Effector memory CD8-positive, alpha-beta T cell (primary cell): ENCODE measurements around the gene CDH8.

Experiments
- ATAC-seq: fragments of 150-1000 bp; cut with Tn5 transposase; replicated peaks from 2 replicates; pipeline ENCODE4 v1.10.0; 2021; ENCODE audit warnings: mild to moderate bottlenecking, moderate library complexity
- DNase-seq, 3 experiments: peaks; one replicate each; pipeline ENCODE4 v3.0.0; 2021
- H3K27ac Mint-ChIP-seq, 2 donors: one replicate each; pipeline ENCODE4 v1.8.0; 2022; ENCODE audit warnings: mild to moderate bottlenecking in 2 of 2, mixed read lengths in 2 of 2, moderate library complexity in 2 of 2
- H3K27me3 Mint-ChIP-seq, 2 donors: one replicate each; pipeline ENCODE4 v1.8.0; 2022; ENCODE audit warnings: mixed read lengths in 2 of 2
- H3K36me3 Mint-ChIP-seq: one replicate; pipeline ENCODE4 v1.8.0; 2022; ENCODE audit warnings: mild to moderate bottlenecking, moderate library complexity, mixed read lengths; ENCODE audit not compliant: insufficient read depth
- H3K4me1 Mint-ChIP-seq, 2 donors: one replicate each; pipeline ENCODE4 v1.8.0; 2022; ENCODE audit warnings: low read depth in 2 of 2, mixed read lengths in 2 of 2
- H3K4me3 Mint-ChIP-seq, 2 donors: one replicate each; pipeline ENCODE4 v1.8.0; 2022; ENCODE audit warnings: mild to moderate bottlenecking in 2 of 2, mixed read lengths in 2 of 2, moderate library complexity in 2 of 2
- H3K9me3 Mint-ChIP-seq, 2 donors: one replicate each; pipeline ENCODE4 v1.8.0; 2022; ENCODE audit warnings: mixed read lengths in 2 of 2

Gene CDH8

GRCh38 chr16:61653544-61653943, 382.7 kb downstream of the CDH8 start:
- DNase-seq (no peak), ATAC-seq (no peak)
- Mint-ChIP-seq H3K27me3 (no peaks in the 10 kb centered on the region), H3K4me1 (no peaks in the 10 kb centered on the region), H3K36me3 (no peaks in the 10 kb centered on the region), H3K9me3 (peaks cover 0 to 6% of the 10 kb centered on the region in 2 donors), H3K27ac (no peak overlapping the region), H3K4me3 (no peak overlapping the region)

- H3K27me3 Mint-ChIP-seq = no peaks in the 10 kb centered on the region
- H3K27ac Mint-ChIP-seq = no peak overlapping the region
- H3K4me1 Mint-ChIP-seq = no peaks in the 10 kb centered on the region
- ATAC-seq (no peak), DNase-seq (no peak)
- H3K9me3 Mint-ChIP-seq = peaks cover 4 to 12% of the 10 kb centered on the region in 2 donors
- H3K36me3 Mint-ChIP-seq = no peaks in the 10 kb centered on the region
- no peak overlapping the region for H3K4me3 Mint-ChIP-seq
Observed at GRCh38 chr16:61645561-61645960, 390.7 kb downstream of the CDH8 start.

- Mint-ChIP-seq H3K27me3 (no peaks in the 10 kb centered on the region), H3K4me1 (no peaks in the 10 kb centered on the region), H3K4me3 (no peak overlapping the region), H3K27ac (no peak overlapping the region), H3K9me3 (peaks cover 4 to 12% of the 10 kb centered on the region in 2 donors), H3K36me3 (no peaks in the 10 kb centered on the region)
- no peak for DNase-seq
- ATAC-seq = no peak
Observed at GRCh38 chr16:61644736-61645135, 391.5 kb downstream of the CDH8 start.

GRCh38 chr16:61617219-61617783, 418.9 kb downstream of the CDH8 start:
- no peak overlapping the region for H3K4me3 Mint-ChIP-seq
- peaks cover 2% of the 10 kb centered on the region for H3K36me3 Mint-ChIP-seq
- ATAC-seq (no peak), DNase-seq (no peak)
- no peaks in the 10 kb centered on the region for H3K27me3 Mint-ChIP-seq
- H3K4me1 Mint-ChIP-seq = no peaks in the 10 kb centered on the region
- H3K27ac Mint-ChIP-seq = no peak overlapping the region
- H3K9me3 Mint-ChIP-seq = peaks cover 7 to 14% of the 10 kb centered on the region in 2 donors

- peaks cover 11 to 18% of the 10 kb centered on the region in 2 donors for H3K9me3 Mint-ChIP-seq
- H3K36me3 Mint-ChIP-seq = peaks cover 2% of the 10 kb centered on the region
Observed at GRCh38 chr16:61616088-61616487, 420.1 kb downstream of the CDH8 start.

GRCh38 chr16:61611847-61612491, 424.3 kb downstream of the CDH8 start:
- Mint-ChIP-seq H3K9me3 (peaks cover 7 to 21% of the 10 kb centered on the region in 2 donors), H3K27ac (no peak overlapping the region), H3K27me3 (no peaks in the 10 kb centered on the region), H3K4me3 (no peak overlapping the region), H3K36me3 (peaks cover 2% of the 10 kb centered on the region), H3K4me1 (no peaks in the 10 kb centered on the region)
- DNase-seq (no peak), ATAC-seq (no peak)

More at GRCh38 chr16:61616088-61616487, 420.1 kb downstream of the CDH8 start:
- H3K27me3 Mint-ChIP-seq = no peaks in the 10 kb centered on the region
- no peak overlapping the region for H3K27ac Mint-ChIP-seq
- H3K4me3 Mint-ChIP-seq = no peak overlapping the region
- ATAC-seq = no peak
- no peak for DNase-seq
- H3K4me1 Mint-ChIP-seq = no peaks in the 10 kb centered on the region

- Mint-ChIP-seq H3K36me3 (no peaks in the 10 kb centered on the region), H3K27ac (no peak overlapping the region), H3K27me3 (no peaks in the 10 kb centered on the region), H3K4me3 (no peak overlapping the region), H3K4me1 (no peaks in the 10 kb centered on the region), H3K9me3 (peaks cover 12 to 31% of the 10 kb centered on the region in 2 donors)
- ATAC-seq (no peak), DNase-seq (no peak)
Observed at GRCh38 chr16:61606581-61606980, 429.7 kb downstream of the CDH8 start.
